ENCODE results near the gene NCAPG2. TPM values are rescaled to one million over a fixed set of nuclear protein-coding genes. Genes with fewer than 3 reads are reported as not detected.
"Not testable (repeated sequence)": the region's sequence is repeated elsewhere in the genome, so short reads cannot be mapped to it uniquely, and the experiment has no call there.

Gene NCAPG2
- total and polyA plus RNA-seq, 2 donors from 2014 or later = 1.3 to 6.3 TPM

DNA sequence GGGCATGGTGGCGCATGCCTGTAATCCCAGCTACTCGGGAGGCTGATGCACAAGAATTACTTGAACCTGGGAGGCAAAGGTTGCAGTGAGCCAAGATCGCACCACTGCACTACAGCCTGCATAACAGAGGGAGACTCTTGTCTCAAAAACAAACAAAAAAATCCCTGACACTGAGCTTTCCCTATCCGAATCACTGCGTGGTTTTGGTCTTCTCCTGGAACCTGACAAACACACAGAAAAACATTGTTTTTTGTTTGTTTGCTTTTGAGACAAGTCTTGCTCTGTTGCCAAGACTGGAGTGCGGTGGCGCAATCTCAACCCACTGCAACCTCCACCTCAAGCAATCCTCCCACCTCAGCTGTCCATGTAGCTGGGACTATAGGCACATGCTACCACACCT lies 66.6 kb downstream of the NCAPG2 start:
- TF ChIP-seq, protein P1, sequence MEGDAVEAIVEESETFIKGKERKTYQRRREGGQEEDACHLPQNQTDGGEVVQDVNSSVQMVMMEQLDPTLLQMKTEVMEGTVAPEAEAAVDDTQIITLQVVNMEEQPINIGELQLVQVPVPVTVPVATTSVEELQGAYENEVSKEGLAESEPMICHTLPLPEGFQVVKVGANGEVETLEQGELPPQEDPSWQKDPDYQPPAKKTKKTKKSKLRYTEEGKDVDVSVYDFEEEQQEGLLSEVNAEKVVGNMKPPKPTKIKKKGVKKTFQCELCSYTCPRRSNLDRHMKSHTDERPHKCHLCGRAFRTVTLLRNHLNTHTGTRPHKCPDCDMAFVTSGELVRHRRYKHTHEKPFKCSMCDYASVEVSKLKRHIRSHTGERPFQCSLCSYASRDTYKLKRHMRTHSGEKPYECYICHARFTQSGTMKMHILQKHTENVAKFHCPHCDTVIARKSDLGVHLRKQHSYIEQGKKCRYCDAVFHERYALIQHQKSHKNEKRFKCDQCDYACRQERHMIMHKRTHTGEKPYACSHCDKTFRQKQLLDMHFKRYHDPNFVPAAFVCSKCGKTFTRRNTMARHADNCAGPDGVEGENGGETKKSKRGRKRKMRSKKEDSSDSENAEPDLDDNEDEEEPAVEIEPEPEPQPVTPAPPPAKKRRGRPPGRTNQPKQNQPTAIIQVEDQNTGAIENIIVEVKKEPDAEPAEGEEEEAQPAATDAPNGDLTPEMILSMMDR (IDR thresholded peaks at IDR 0.05; ENCODE audit: borderline replicate concordance, extremely low read depth, insufficient read depth) = no peak
- FAIRE-seq = no peak
- intact Hi-C loops (cut with DNase I) = no loop called here

DNA sequence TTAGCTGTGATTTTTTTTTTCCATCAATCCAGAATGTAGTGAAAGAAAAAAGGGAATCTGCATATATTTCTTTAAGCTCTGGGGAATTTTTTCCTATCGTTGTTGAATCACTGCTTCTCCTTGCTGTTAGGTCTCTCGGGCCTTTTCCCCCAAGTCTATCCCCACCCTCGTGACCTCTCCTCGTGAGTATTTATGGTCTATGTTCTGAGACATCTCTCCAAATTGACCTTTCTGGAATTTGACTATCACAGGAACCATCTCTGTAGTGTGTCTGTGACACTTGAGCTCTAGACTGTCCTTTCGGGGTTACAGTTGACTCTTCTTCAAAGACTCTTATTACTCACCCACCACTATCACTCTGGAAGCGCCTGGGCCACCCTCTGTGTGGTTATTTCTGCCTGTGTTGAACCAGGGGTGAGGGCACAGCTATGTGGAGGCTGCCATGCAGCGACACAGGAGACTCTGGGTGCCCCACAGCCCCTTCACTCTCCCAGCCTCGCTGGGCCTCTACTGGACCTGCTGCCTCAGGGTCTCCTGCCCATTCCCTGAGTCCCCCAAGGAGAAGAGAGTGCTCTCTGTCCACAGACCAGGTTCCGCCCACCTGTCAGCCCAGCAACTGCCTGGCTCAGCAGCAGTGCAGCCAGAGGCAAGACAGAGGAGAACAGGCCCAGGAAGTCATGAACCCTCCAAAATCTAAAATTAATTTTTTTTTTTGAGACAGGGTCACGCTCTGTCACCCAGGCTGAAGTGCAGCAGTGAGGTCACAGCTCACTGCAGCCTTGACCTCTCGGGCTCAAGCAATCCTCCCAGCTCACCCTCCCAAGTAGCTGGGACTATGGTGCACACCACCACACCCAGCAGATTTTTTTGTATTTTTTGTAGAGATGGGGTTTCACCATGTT lies 71.3 kb downstream of the NCAPG2 start:
- FAIRE-seq = no peak
- no peak overlapping the region for H3K27ac ChIP-seq (ENCODE audit: low read depth in 2 of 2, low read length in 2 of 2)
- H3K9me3 ChIP-seq (ENCODE audit: control insufficient read depth in 2 of 3, insufficient read depth in 1 of 3, low read length in 3 of 3) = no peaks in the 10 kb centered on the region
- DNase-seq = no peak
- H3K9ac ChIP-seq (ENCODE audit: low read length in 3 of 3) = no peak overlapping the region
- intact Hi-C loops (cut with DNase I) = no loop called here
- H3K36me3 ChIP-seq (ENCODE audit: control insufficient read depth in 2 of 3, insufficient read depth in 3 of 3, low read length in 3 of 3) = no peaks in the 10 kb centered on the region
- no peaks in the 10 kb centered on the region for H3K4me1 ChIP-seq (ENCODE audit: control insufficient read depth in 2 of 3, insufficient read depth in 2 of 3, low read depth in 1 of 3, low read length in 3 of 3)
- no peak overlapping the region for H3K4me3 ChIP-seq (ENCODE audit: low read length in 3 of 3)
- TF ChIP-seq, protein P1 (IDR thresholded peaks at IDR 0.05; ENCODE audit: borderline replicate concordance, extremely low read depth, insufficient read depth) = no peak
- H3K27me3 ChIP-seq (ENCODE audit: control insufficient read depth, insufficient read depth, low read length) = no peaks in the 10 kb centered on the region

More for the DNA sequence above, 66.6 kb downstream of the NCAPG2 start:
- H3K4me1 ChIP-seq (ENCODE audit: control insufficient read depth in 2 of 3, insufficient read depth in 2 of 3, low read depth in 1 of 3, low read length in 3 of 3) = no peaks in the 10 kb centered on the region
- no peaks in the 10 kb centered on the region for H3K36me3 ChIP-seq (ENCODE audit: control insufficient read depth in 2 of 3, insufficient read depth in 3 of 3, low read length in 3 of 3)
- no peaks in the 10 kb centered on the region for H3K27me3 ChIP-seq (ENCODE audit: control insufficient read depth, insufficient read depth, low read length)
- H3K27ac ChIP-seq (ENCODE audit: low read depth in 2 of 2, low read length in 2 of 2) = no peak overlapping the region
- DNase-seq = no peak
- H3K9me3 ChIP-seq (ENCODE audit: control insufficient read depth in 2 of 3, insufficient read depth in 1 of 3, low read length in 3 of 3) = no peaks in the 10 kb centered on the region
- H3K9ac ChIP-seq (ENCODE audit: low read length in 3 of 3) = no peak overlapping the region
- H3K4me3 ChIP-seq (ENCODE audit: low read length in 3 of 3) = no peak overlapping the region

- H3K4me3 ChIP-seq (ENCODE audit: low read length in 3 of 3) = no peak overlapping the region
- no peaks in the 10 kb centered on the region for H3K27me3 ChIP-seq (ENCODE audit: control insufficient read depth, insufficient read depth, low read length)
- H3K9ac ChIP-seq (ENCODE audit: low read length in 3 of 3) = no peak overlapping the region
- DNase-seq (no peak), FAIRE-seq (no peak)
- intact Hi-C loops (cut with DNase I) = no loop called here
- no peaks in the 10 kb centered on the region for H3K4me1 ChIP-seq (ENCODE audit: control insufficient read depth in 2 of 3, insufficient read depth in 2 of 3, low read depth in 1 of 3, low read length in 3 of 3)
- H3K36me3 ChIP-seq (ENCODE audit: control insufficient read depth in 2 of 3, insufficient read depth in 3 of 3, low read length in 3 of 3) = no peaks in the 10 kb centered on the region
- TF ChIP-seq, protein P1 (IDR thresholded peaks at IDR 0.05; ENCODE audit: borderline replicate concordance, extremely low read depth, insufficient read depth) = no peak
- no peak overlapping the region for H3K27ac ChIP-seq (ENCODE audit: low read depth in 2 of 2, low read length in 2 of 2)
- H3K9me3 ChIP-seq (ENCODE audit: control insufficient read depth in 2 of 3, insufficient read depth in 1 of 3, low read length in 3 of 3) = no peaks in the 10 kb centered on the region
These were observed 72.9 kb downstream of the NCAPG2 start for GRCh38 chr7:158631574-158632195.

GRCh38 chr7:158626289-158626688 lies 78.3 kb downstream of the NCAPG2 start:
- H3K4me1 ChIP-seq (ENCODE audit: control insufficient read depth in 2 of 3, insufficient read depth in 2 of 3, low read depth in 1 of 3, low read length in 3 of 3); intact Hi-C loops (cut with DNase I); FAIRE-seq; H3K9me3 ChIP-seq (ENCODE audit: control insufficient read depth in 2 of 3, insufficient read depth in 1 of 3, low read length in 3 of 3); H3K4me3 ChIP-seq (ENCODE audit: low read length in 3 of 3); H3K27ac ChIP-seq (ENCODE audit: low read depth in 2 of 2, low read length in 2 of 2); H3K36me3 ChIP-seq (ENCODE audit: control insufficient read depth in 2 of 3, insufficient read depth in 3 of 3, low read length in 3 of 3); H3K27me3 ChIP-seq (ENCODE audit: control insufficient read depth, insufficient read depth, low read length); H3K9ac ChIP-seq (ENCODE audit: low read length in 3 of 3); DNase-seq: not testable (repeated sequence)
